ENCODE results near the gene TMC2. TPM values are rescaled to one million over a fixed set of nuclear protein-coding genes. Genes with fewer than 3 reads are reported as not detected.

The TMC2 gene
- polyA plus RNA-seq, 3 donors: not detected

DNA sequence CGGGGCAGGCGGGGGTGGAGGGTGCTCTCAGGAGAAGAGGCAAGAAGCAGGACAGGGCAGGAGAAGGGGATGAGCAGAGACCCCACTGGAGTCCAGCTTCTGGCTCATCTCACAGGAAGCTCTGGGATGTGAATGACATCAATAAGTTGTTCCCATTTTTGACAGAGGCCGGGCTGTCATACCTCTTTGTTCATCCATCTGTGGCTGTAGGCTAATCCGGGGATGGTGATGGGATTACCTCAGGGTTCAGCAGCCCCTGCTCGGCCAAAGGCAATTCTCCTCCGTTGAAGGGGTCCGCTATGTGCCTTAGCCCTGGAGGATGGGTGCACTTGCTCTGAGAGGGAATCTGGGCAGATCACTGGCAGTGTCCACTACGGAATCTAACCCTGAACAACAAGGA lies 3.3 kb upstream of the TMC2 start:
- Histone ChIP-seq H3K4me1 (ENCODE audit: control insufficient read depth in 1 of 2, insufficient read depth in 2 of 2, low read length in 2 of 2) (no peaks in the 10 kb centered on the region), H3K36me3 (replicated peaks in 1 of 2; ENCODE audit: control insufficient read depth in 1 of 2, insufficient read depth in 2 of 2, low read length in 2 of 2) (no peaks in the 10 kb centered on the region), H3K27me3 (ENCODE audit: control insufficient read depth in 2 of 2, insufficient read depth in 2 of 2, low read length in 2 of 2) (peaks cover 0 to 8% of the 10 kb centered on the region in 2 donors), H3K9ac (ENCODE audit: insufficient read depth, low read length, poor library complexity, severe bottlenecking) (no peak overlapping the region), H4K20me1 (ENCODE audit: insufficient read depth, low read length) (no peaks in the 10 kb centered on the region), H3K4me3 (replicated peaks in 1 of 3; ENCODE audit: low read depth in 2 of 3, low read length in 3 of 3) (no peak overlapping the region), H3K79me2 (ENCODE audit: insufficient read depth, low read length) (no peaks in the 10 kb centered on the region), H3K4me2 (replicated peaks; ENCODE audit: extremely low read depth, low read length, poor library complexity, severe bottlenecking) (no peak overlapping the region), H3K9me3 (replicated peaks in 1 of 2; ENCODE audit: control insufficient read depth in 1 of 2, insufficient read depth in 1 of 2, low read length in 2 of 2) (no peaks in the 10 kb centered on the region), H2AFZ (ENCODE audit: insufficient read depth, low read depth, low read length, poor library complexity, severe bottlenecking) (no peak overlapping the region), H3K27ac (ENCODE audit: low read depth in 1 of 2, low read length in 2 of 2) (no peak overlapping the region)
- H3K36me3 Mint-ChIP-seq: no peaks in the 10 kb centered on the region
- H3K4me3 Mint-ChIP-seq: no peak overlapping the region
- DNase-seq: no peak
- H3K4me1 Mint-ChIP-seq: peaks cover 2% of the 10 kb centered on the region
- H3K27me3 Mint-ChIP-seq (ENCODE audit: low read depth in 3 of 3): peaks cover 20 to 45% (median 33%) of the 10 kb centered on the region in 3 donors
- peaks cover 0 to 1% (median 0%) of the 10 kb centered on the region in 7 donors for H3K9me3 Mint-ChIP-seq
- no peak overlapping the region for H3K27ac Mint-ChIP-seq
- intact Hi-C loops (cut with micrococcal nuclease): no loop called here
- TF ChIP-seq, protein P1, sequence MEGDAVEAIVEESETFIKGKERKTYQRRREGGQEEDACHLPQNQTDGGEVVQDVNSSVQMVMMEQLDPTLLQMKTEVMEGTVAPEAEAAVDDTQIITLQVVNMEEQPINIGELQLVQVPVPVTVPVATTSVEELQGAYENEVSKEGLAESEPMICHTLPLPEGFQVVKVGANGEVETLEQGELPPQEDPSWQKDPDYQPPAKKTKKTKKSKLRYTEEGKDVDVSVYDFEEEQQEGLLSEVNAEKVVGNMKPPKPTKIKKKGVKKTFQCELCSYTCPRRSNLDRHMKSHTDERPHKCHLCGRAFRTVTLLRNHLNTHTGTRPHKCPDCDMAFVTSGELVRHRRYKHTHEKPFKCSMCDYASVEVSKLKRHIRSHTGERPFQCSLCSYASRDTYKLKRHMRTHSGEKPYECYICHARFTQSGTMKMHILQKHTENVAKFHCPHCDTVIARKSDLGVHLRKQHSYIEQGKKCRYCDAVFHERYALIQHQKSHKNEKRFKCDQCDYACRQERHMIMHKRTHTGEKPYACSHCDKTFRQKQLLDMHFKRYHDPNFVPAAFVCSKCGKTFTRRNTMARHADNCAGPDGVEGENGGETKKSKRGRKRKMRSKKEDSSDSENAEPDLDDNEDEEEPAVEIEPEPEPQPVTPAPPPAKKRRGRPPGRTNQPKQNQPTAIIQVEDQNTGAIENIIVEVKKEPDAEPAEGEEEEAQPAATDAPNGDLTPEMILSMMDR (IDR thresholded peaks at IDR 0.05): no peak
- 93% methylated on average over 6 of the region's 8 CpGs for WGBS (ENCODE audit: insufficient coverage)

DNA sequence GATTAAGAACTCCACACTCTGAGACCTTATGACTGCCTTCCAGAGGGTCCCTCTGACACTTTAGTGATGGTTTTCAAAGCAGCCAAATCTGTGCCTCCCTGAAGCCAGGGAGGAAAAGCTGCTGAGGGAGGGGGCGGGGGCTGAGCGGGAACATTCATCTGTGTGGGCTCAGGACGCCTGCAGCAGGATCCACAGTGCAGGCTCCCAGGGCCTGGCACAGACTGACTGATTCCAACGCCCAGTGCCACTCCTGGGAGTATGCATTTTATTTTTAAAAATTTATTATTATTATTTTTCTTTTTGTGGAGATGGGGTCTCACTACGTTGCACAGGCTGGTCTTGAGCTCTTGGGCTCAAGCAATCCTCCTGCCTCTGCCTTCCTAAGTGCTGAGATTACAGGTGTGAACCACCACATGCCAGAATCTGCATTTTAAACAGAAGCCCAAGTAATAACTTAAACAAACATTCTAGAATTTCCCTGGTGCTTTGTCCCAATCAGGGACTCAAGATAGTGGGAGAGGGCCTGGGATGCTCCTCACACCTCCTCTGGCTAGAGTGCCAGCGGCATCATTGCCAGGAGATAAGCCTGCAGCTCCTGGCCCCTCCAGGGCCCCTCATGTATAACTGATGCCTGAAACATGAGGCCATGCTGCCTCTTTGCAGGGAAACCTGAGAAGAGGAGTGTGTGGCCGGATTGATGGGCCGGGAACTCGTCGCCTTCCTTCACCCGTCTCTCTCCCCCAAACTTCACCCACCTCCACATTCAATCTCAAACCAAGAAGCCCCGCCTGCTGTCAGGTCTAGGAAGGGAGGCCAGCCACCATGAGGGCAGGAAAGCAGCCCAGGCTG lies 438 bp upstream of the TMC2 start:
- DNase-seq: no peak
- no peak overlapping the region for H2AFZ ChIP-seq (ENCODE audit: insufficient read depth, low read depth, low read length, poor library complexity, severe bottlenecking)
- no peaks in the 10 kb centered on the region for H4K20me1 ChIP-seq (ENCODE audit: insufficient read depth, low read length)
- TF ChIP-seq, protein P1 (IDR thresholded peaks at IDR 0.05): no peak
- H3K36me3 ChIP-seq (replicated peaks in 1 of 2; ENCODE audit: control insufficient read depth in 1 of 2, insufficient read depth in 2 of 2, low read length in 2 of 2): no peaks in the 10 kb centered on the region
- no peaks in the 10 kb centered on the region for H3K9me3 ChIP-seq (replicated peaks in 1 of 2; ENCODE audit: control insufficient read depth in 1 of 2, insufficient read depth in 1 of 2, low read length in 2 of 2)
- H3K9ac ChIP-seq (ENCODE audit: insufficient read depth, low read length, poor library complexity, severe bottlenecking): no peak overlapping the region
- 79% methylated on average over 2 of the region's 12 CpGs for WGBS (ENCODE audit: insufficient coverage)
- Mint-ChIP-seq H3K27me3 (ENCODE audit: low read depth in 3 of 3) (peaks cover 25 to 50% (median 27%) of the 10 kb centered on the region in 3 donors), H3K27ac (no peak overlapping the region), H3K9me3 (peaks cover 0 to 3% (median 0%) of the 10 kb centered on the region in 7 donors), H3K36me3 (no peaks in the 10 kb centered on the region), H3K4me3 (peak overlapping the region in 1 of 2 donors; percentile 18), H3K4me1 (no peaks in the 10 kb centered on the region)
- H3K27ac ChIP-seq (ENCODE audit: low read depth in 1 of 2, low read length in 2 of 2): no peak overlapping the region
- H3K27me3 ChIP-seq (ENCODE audit: control insufficient read depth in 2 of 2, insufficient read depth in 2 of 2, low read length in 2 of 2): no peaks in the 10 kb centered on the region
- no peak overlapping the region for H3K4me3 ChIP-seq (replicated peaks in 1 of 3; ENCODE audit: low read depth in 2 of 3, low read length in 3 of 3)
- H3K4me2 ChIP-seq (replicated peaks; ENCODE audit: extremely low read depth, low read length, poor library complexity, severe bottlenecking): no peak overlapping the region
- intact Hi-C loops (cut with micrococcal nuclease): no loop called here
- H3K4me1 ChIP-seq (ENCODE audit: control insufficient read depth in 1 of 2, insufficient read depth in 2 of 2, low read length in 2 of 2): no peaks in the 10 kb centered on the region
- no peaks in the 10 kb centered on the region for H3K79me2 ChIP-seq (ENCODE audit: insufficient read depth, low read length)
